Mucosa of stomach (tissue), 1 donor: ENCODE data around the gene BAHCC1.

ENCODE experiments used
- H3K27me3 ChIP-seq: one replicate; pipeline ENCODE4 v1.7.0; 2013; ENCODE audit warnings: mild to moderate bottlenecking, low read length; ENCODE audit not compliant: control insufficient read depth, insufficient read depth
- H3K36me3 ChIP-seq: one replicate; pipeline ENCODE4 v1.7.0; 2013; ENCODE audit warnings: low read length; ENCODE audit not compliant: control insufficient read depth, insufficient read depth
- H3K4me1 ChIP-seq: one replicate; pipeline ENCODE4 v1.7.0; 2013; ENCODE audit warnings: mild to moderate bottlenecking, low read length; ENCODE audit not compliant: control insufficient read depth, insufficient read depth
- H3K4me3 ChIP-seq: one replicate; pipeline ENCODE4 v1.7.0; 2013; ENCODE audit warnings: low read length
- H3K9ac ChIP-seq: one replicate; pipeline ENCODE4 v1.7.0; 2013; ENCODE audit warnings: mild to moderate bottlenecking, low read length, moderate library complexity
- H3K9me3 ChIP-seq: one replicate; pipeline ENCODE4 v1.7.0; 2013; ENCODE audit warnings: mild to moderate bottlenecking, low read length, moderate library complexity; ENCODE audit not compliant: control insufficient read depth
- donor health status: Pancreatic carcinoma.

BAHCC1 gene

DNA sequence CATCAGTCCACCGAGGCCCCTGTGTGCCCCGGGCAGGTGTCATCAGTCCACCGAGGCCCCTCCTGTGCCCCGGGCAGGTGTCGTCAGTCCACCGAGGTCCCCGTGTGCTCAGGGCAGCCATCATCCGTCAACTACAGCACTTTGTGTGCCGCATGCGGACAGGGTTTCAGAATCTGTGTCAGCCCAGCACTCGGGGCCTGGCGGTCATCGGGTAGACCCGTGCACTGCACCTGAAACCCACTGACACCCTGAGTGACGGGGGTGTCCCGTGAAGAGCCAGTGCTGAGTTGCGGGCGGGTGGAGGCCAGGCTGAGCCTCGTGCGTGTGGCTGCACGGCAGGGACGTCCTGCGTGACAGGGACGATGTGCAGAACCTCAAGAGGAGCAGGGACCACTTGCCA, 38.4 kb downstream of the BAHCC1 start:
- H3K4me1 ChIP-seq: peaks cover 27% of the 10 kb centered on the region
- H3K4me3 ChIP-seq: no peak overlapping the region
- H3K9ac ChIP-seq: no peak overlapping the region
- no peaks in the 10 kb centered on the region for H3K36me3 ChIP-seq
- H3K27me3 ChIP-seq: peaks cover 13% of the 10 kb centered on the region
- no peaks in the 10 kb centered on the region for H3K9me3 ChIP-seq

DNA sequence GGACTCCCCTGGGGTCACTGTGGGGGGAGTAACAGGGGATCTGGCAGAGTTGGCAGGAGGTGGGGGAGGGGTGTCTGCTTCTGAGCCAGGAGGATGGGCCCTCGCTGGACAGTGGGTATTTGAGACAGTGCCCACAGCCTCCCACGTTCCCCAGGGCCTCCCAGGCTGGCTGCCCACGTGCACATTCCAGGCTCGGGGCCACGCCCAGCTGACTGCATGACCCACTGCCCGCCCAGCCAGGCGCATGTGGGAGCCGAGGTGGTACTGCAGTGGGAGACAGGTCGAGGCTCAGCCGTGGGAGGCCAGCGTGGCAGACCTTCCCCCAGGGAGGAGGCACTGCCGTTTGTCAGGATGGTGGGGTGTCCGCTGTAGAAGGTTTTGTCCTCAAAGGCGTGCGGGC, 38.8 kb downstream of the BAHCC1 start:
- H3K36me3 ChIP-seq: no peaks in the 10 kb centered on the region
- peaks cover 23% of the 10 kb centered on the region for H3K4me1 ChIP-seq
- H3K27me3 ChIP-seq: peaks cover 9% of the 10 kb centered on the region
- H3K4me3 ChIP-seq: no peak overlapping the region
- H3K9me3 ChIP-seq: no peaks in the 10 kb centered on the region
- H3K9ac ChIP-seq: no peak overlapping the region

DNA sequence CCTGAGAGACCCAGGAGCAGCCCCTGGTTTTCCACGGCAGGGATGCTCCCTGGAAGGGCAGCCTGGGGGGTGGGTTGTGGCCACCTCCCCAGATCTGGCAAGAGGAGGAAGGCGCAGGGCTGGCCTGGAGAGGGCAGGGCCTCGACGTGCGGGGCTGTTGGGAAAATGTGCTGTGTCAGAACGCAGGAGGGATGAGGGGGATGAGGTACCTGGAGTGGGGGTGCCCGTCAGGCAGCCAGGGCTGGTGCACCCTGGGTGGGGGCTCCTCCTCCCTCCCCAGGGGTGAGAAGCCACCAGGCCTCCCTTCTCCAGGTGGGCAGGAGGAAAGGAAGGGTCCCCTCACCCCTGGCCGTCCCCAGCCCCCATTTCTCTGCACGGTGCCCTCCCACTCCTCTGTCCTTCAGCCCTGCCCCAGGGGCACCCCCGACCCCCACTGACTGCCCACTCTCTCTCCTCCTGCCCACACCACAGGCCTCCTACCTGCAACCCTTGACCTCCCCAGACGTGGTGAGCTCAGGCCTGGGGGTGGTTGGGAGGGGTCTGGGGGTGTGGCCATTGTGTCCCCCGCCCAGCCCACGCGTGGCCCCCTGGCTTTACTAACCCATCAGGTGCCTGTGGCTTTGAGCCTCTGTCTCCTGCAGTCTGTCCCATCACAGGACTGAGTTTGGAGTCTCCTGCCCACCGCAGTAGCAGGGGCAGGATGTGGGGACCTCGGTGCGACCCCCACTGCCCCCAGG, 39.6 kb downstream of the BAHCC1 start:
- H3K9ac ChIP-seq: no peak overlapping the region
- H3K36me3 ChIP-seq: no peaks in the 10 kb centered on the region
- peaks cover 16% of the 10 kb centered on the region for H3K4me1 ChIP-seq
- peaks cover 6% of the 10 kb centered on the region for H3K27me3 ChIP-seq
- H3K4me3 ChIP-seq: no peak overlapping the region
- H3K9me3 ChIP-seq: no peaks in the 10 kb centered on the region

DNA sequence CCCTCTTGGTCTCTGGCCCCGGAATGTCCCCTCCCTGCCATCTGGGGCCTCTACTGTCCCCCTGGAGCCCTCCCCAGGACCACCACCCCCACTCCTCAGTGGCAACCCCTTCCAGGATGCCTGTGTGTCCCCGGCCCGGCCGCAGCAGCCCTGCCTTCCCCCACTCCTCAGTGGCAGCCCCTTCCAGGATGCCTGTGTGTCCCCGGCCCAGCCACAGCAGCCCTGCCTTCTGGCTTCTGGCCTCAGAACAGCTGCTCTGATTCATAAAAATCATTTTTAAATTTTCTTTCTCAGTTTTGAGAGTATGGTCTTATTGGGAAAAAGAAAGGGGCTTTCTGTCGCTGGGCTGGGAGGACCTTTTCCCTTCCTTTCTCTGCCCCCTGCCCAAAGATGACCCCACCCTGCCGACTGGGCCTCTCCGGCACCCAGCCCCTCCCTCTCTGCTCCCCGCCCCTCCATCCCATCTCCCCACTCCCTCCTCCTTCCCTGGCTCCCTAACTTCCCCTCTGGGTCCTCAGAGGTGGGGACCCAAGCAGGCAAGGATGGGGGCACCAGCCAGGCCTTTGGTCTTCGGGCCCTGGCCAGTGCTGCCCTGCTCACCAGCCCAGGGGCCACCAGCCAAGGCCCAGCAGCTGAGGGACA, 40.5 kb downstream of the BAHCC1 start:
- Histone ChIP-seq H3K9me3 (no peaks in the 10 kb centered on the region), H3K27me3 (peaks cover 3% of the 10 kb centered on the region), H3K4me3 (no peak overlapping the region), H3K36me3 (no peaks in the 10 kb centered on the region), H3K9ac (no peak overlapping the region), H3K4me1 (peaks cover 8% of the 10 kb centered on the region)

DNA sequence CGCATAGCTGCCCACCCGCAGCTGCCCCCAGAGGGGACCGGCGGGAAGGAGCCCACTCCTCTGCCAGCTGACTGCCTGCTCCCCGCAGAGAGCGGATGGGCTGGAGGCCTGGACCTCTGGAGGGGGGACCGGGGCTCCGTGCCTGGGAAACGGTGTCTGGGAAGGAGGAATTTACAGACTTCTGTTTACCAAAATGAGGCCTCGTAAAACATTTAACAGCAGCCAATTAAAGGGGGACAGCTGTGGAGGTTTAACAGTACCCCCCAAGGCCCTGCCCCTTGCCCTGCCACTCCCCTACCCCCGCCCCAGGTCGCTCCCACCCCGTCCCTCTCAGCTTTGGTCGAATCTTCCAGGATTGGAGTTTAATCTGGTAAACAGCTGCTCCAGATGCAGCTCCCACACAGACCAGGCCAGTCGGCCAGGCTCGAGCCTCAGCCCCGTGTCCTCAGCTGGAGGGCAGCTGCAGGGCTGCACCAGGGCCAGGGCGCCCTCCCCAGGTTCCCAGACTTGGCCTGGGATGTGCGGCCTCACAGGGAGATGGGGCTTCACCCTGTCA, 41.1 kb downstream of the BAHCC1 start:
- H3K4me1 ChIP-seq: peaks cover 8% of the 10 kb centered on the region
- H3K9me3 ChIP-seq: no peaks in the 10 kb centered on the region
- peaks cover 3% of the 10 kb centered on the region for H3K27me3 ChIP-seq
- no peak overlapping the region for H3K9ac ChIP-seq
- H3K4me3 ChIP-seq: no peak overlapping the region
- H3K36me3 ChIP-seq: no peaks in the 10 kb centered on the region

DNA sequence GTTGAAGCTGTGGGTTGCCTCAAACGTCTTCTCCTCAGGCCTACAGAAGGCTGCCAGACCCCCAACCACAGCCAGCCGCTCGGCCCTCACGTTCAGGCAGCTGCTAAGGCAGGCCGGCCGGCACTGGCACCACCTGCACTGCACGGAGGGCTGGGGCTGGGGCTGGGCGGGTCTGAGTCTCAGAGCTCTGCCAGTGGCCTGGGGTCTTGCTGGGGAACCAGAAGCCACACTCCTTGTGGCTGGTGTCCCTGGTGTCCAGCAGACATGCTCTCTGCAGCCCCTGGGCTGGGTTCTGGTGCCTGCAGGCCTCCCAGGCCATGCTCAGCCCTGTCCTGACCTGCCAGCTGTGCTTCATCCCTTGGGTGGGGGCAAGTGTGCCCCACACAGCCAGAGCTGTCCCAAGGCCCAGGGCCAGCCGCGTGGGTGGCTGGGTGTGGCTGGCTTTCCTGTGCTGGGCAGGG, 42.0 kb downstream of the BAHCC1 start:
- Histone ChIP-seq H3K4me3 (no peak overlapping the region), H3K4me1 (peaks cover 8% of the 10 kb centered on the region), H3K9ac (no peak overlapping the region), H3K36me3 (no peaks in the 10 kb centered on the region), H3K9me3 (no peaks in the 10 kb centered on the region), H3K27me3 (peaks cover 3% of the 10 kb centered on the region)

DNA sequence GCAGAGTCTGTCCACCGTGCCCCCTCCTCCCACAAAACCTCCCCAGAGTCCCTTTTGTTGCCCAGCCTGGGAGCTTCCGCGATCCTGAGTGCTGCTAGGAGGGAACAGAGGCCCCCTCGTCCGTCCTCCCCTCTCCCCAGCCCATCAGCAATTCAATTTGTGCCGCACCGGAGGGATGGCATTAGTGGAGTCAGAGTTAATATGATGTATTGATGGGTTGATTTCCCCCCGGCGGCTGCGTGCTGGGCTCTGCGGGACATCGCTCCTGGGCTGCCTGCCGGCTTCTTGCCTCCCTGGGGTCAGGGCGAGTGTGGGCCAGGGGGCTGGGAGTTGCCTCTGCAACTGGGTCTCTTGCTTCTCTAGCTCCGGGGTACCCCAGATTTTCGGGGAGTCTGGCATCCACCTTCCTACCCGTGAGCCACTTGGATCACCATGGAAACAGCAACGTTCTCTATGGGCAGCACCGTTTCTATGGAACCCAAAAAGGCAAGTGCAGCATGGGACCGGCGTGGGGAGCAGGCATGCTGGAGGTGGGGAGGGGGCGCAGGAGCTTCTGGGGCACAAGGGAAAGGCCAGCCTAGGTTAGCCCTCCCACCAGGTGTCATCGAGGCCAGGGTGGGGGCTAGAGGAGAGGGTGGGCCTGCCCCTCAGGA, 42.9 kb downstream of the BAHCC1 start:
- Histone ChIP-seq H3K9ac (no peak overlapping the region), H3K9me3 (no peaks in the 10 kb centered on the region), H3K4me3 (no peak overlapping the region), H3K27me3 (peaks cover 3% of the 10 kb centered on the region), H3K4me1 (peaks cover 8% of the 10 kb centered on the region), H3K36me3 (no peaks in the 10 kb centered on the region)

DNA sequence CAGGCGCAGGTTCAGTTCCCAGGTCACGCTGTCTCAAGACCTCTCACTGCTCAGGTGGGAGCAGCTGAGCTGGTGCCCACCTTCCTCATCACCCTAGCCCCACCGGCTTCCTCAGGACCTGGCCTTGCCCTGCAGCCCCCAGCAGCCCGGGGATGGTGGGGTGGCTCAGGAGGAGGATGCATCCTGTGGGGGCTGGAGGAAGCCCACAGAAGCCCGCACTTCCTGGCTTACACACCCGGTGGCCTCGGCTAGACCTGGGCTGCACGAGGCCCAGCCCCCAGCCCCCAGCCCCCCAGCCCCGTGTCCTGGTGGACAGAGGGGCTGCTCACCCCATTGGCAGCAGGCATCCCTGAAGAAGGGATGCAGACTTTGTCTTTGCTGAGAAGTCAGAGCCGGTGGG, 43.4 kb downstream of the BAHCC1 start:
- no peaks in the 10 kb centered on the region for H3K9me3 ChIP-seq
- no peak overlapping the region for H3K4me3 ChIP-seq
- no peak overlapping the region for H3K9ac ChIP-seq
- peaks cover 3% of the 10 kb centered on the region for H3K27me3 ChIP-seq
- no peaks in the 10 kb centered on the region for H3K36me3 ChIP-seq
- H3K4me1 ChIP-seq: peaks cover 8% of the 10 kb centered on the region

DNA sequence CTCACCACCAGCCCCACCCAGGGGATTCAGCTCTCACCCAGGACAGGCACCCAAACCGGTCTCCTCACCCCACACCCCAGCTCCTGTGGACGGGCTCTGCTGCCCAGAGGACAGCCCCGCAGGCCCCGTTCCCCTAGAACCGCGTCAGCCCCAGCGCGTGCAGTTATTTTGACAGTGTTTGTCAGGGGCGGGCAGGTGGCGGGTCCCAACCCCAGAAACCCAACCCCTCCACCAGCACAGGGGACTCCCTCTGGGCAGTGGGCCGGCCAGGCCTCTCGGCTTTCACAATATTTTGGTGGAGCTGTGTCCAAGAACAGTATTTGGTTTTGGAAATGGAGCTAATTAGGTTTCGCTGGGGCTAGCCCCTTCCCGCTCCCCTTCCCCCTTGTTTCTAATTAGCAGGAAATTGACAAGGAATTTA, 44.8 kb downstream of the BAHCC1 start:
- H3K4me3 ChIP-seq: no peak overlapping the region
- H3K36me3 ChIP-seq: no peaks in the 10 kb centered on the region
- peaks cover 8% of the 10 kb centered on the region for H3K4me1 ChIP-seq
- H3K9me3 ChIP-seq: no peaks in the 10 kb centered on the region
- no peak overlapping the region for H3K9ac ChIP-seq
- peaks cover 3% of the 10 kb centered on the region for H3K27me3 ChIP-seq

DNA sequence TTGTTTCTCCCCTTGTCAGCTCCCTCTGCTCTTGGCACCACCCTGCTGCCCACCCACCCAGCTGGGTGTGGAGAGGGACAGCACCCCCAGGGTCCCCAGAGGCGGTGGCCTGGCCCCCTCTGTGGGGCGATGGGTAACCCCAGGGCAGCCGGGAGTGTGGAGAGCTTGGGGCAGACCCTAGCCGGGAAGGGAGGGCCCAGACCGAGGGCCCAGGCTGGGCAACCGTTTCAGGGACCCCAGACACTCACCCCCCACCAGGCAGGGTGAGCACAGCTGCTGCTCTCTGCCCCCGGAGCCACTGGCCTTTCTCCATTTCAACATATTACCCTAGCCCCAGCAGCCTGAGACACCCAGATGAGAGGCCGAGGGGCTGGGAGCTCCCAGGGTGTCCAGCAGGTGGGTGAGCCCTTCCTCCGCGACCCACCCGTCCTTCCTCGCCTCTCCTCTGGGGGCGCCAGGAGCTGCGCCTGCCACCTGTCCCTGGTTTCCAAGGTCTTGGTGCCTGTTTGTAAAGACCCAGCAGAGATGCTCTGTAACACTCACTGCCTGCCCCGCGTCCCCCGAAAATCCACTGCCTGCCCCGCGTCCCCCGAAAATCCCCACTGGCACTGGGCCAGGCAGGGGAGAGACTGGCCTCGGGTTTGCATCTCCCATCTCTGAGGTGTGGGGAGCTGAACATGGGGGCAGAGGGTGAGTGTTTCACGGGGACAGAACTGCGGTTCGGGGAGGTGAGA, 45.4 kb downstream of the BAHCC1 start:
- H3K4me1 ChIP-seq: peaks cover 8% of the 10 kb centered on the region
- H3K9me3 ChIP-seq: no peaks in the 10 kb centered on the region
- H3K36me3 ChIP-seq: no peaks in the 10 kb centered on the region
- H3K4me3 ChIP-seq: no peak overlapping the region
- peaks cover 3% of the 10 kb centered on the region for H3K27me3 ChIP-seq
- no peak overlapping the region for H3K9ac ChIP-seq

DNA sequence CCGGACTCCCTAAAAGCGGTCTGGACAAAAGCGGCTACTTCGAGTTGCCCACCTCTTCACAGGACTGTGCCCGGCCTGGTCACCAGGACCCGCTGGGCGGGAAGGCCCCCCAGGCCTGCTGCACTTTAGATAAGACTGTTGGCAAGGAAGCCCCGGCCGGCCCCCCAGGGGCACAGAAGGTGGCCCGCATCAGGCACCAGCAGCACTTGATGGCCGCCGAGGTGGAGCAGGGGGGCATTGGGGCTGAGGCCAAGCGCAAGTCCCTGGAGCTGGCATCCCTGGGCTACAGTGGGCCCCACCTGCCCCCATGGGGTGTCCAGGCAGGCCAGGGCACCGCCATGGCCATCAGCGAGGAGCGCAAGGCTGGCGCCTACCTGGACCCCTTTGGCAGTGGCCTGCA, 47.5 kb downstream of the BAHCC1 start:
- no peaks in the 10 kb centered on the region for H3K9me3 ChIP-seq
- no peak overlapping the region for H3K9ac ChIP-seq
- H3K36me3 ChIP-seq: no peaks in the 10 kb centered on the region
- H3K27me3 ChIP-seq: peaks cover 3% of the 10 kb centered on the region
- no peak overlapping the region for H3K4me3 ChIP-seq
- H3K4me1 ChIP-seq: peaks cover 2% of the 10 kb centered on the region
